ENCODE results near the gene DFFB.
"Not testable (repeated sequence)": the region's sequence is repeated elsewhere in the genome, so short reads cannot be mapped to it uniquely, and the experiment has no call there.

DFFB gene

GRCh38 chr1:3856923-3857790 is at the start of gene DFFB, which contains the start of gene CEP104:
Gene DFFB, plus strand, starts transcription at chr1:3857476. Its CDS starts 128 bp downstream, at chr1:3857604.
Gene CEP104, minus strand, starts transcription at chr1:3857211. Its CDS starts 4,804 bp downstream, at chr1:3852407.
- DNase-seq = peak; percentile 87

GRCh38 chr1:3807769-3808168 is 49.5 kb upstream of the DFFB start:
- no peak for DNase-seq

- DNase-seq = no peak
Measured at GRCh38 chr1:3809680-3810079, 47.6 kb upstream of the DFFB start.

GRCh38 chr1:3810149-3810761 is 47.0 kb upstream of the DFFB start:
- DNase-seq = not testable (repeated sequence)

GRCh38 chr1:3811595-3811911 is 45.7 kb upstream of the DFFB start:
- DNase-seq = no peak

GRCh38 chr1:3814065-3814464 is 43.2 kb upstream of the DFFB start:
- DNase-seq = no peak

- no peak for DNase-seq
Measured at GRCh38 chr1:3814771-3815561, 42.3 kb upstream of the DFFB start.

- no peak for DNase-seq
Measured at GRCh38 chr1:3816331-3817137, 40.7 kb upstream of the DFFB start.

- DNase-seq = no peak
Measured at GRCh38 chr1:3817138-3817740, 40.0 kb upstream of the DFFB start.

- no peak for DNase-seq
Measured at GRCh38 chr1:3817821-3818597, 39.3 kb upstream of the DFFB start.

GRCh38 chr1:3819771-3820200 is 37.5 kb upstream of the DFFB start:
- no peak for DNase-seq

GRCh38 chr1:3820316-3820715 is 37.0 kb upstream of the DFFB start:
- DNase-seq = no peak

GRCh38 chr1:3821004-3821403 is 36.3 kb upstream of the DFFB start:
- DNase-seq = no peak

- DNase-seq = no peak
Measured at GRCh38 chr1:3821447-3821846, 35.8 kb upstream of the DFFB start.

GRCh38 chr1:3821908-3822307 is 35.4 kb upstream of the DFFB start:
- DNase-seq = no peak

- DNase-seq = no peak
Measured at GRCh38 chr1:3822421-3822820, 34.9 kb upstream of the DFFB start.

GRCh38 chr1:3824650-3825049 is 32.6 kb upstream of the DFFB start:
- DNase-seq = no peak

- DNase-seq = no peak
Measured at GRCh38 chr1:3825356-3825755, 31.9 kb upstream of the DFFB start.

GRCh38 chr1:3827813-3828307 is 29.4 kb upstream of the DFFB start:
- DNase-seq = no peak

GRCh38 chr1:3828391-3828790 is 28.9 kb upstream of the DFFB start:
- DNase-seq = no peak

GRCh38 chr1:3831689-3832088 is 25.6 kb upstream of the DFFB start:
- DNase-seq = no peak
